Kidney tubule cell (primary cell): ENCODE measurements around the gene ACOX3.

Experiments used
- DNase-seq: peaks from one replicate; pipeline ENCODE4 v3.0.0-alpha.2; 2018; ENCODE audit warnings: low spot score

ACOX3 gene

DNA sequence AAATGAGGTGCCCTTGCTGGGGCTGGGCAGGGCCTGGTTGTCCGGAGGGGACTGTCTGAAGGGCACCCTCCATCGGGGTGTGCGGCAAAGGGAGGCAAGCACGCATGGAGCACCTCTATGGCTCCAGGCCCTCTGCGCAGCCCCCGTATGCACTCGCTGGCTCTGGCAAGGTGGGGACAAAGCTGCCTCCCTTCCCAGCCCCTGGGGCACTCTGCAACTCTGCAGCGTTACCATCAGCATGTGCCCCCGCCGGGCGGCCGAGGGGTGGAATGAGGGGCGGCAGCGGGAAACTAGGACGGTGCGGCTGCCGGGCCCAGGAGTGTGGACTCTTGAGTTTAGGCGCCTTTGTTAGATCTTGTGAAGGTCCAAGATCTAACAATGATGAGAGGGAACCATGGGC is 26.5 kb upstream of the ACOX3 start:
- DNase-seq: no peak

- DNase-seq: no peak
Observed at GRCh38 chr4:8465615-8466611, 25.4 kb upstream of the ACOX3 start.

DNA sequence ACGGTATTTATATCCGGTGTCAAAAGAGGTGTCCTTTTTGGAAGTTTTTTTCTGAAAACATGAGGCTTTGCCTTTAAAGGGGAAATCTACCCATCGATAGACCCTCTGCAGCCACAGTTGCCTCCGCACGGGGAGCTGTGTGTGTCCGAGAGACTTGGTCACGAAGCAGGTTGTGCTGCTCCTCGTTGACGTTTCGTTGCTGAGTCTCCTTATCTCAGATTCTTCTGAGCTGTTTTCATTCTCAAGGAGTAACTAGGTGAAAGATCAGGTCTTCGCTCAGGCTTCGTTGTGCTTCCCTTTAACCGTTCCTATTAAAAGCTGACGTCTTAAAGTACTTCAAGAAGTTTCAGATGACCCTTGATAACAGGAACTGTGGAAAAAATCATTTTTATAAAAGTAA is 23.9 kb upstream of the ACOX3 start:
- DNase-seq: no peak

DNA sequence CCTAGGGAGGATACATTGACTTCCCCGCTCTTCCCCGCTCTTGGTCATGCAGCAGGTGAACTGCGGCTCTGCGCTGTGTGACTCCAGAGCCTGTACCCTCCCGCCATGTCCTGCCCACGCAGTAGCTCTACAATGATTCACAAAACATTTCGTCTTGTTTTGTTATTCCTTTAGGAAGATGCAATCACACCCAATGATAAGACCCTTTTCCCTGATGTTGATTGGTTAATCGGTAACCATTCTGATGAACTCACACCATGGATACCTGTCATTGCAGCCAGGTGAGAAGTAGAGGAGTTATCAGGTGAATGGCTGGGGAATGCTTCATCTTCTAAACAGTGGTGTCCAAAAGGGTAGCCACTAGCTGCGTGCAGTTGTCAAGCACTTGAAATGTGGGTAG is 23.3 kb upstream of the ACOX3 start:
- no peak for DNase-seq

GRCh38 chr4:8461616-8462015 is 21.1 kb upstream of the ACOX3 start:
- DNase-seq: peak; percentile 66

DNA sequence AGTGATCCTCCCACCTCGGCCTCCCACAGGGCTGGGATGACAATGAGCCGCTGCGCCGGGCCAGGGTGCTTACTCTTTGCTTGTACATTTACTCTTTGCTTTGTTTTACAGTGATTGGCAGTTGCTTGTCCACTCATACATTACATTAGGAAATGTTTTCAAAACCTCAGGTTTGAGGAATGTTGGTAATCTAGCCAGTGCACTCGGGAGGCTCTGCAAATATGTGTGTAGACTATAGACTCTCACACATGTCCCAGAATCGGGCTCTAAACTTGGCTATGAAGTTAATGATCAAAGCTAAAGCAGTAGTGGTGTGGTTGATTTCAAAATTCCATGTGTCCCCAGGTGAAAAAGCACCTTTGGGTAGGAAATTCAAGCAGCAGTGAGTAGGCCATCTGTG is 20.6 kb upstream of the ACOX3 start:
- DNase-seq: peak; percentile 60

- no peak for DNase-seq
Observed at GRCh38 chr4:8459867-8460445, 19.4 kb upstream of the ACOX3 start.

GRCh38 chr4:8457646-8458252 is 17.2 kb upstream of the ACOX3 start:
- peak; percentile 62 for DNase-seq

- DNase-seq: no peak
Observed at GRCh38 chr4:8453957-8454356, 13.4 kb upstream of the ACOX3 start.

DNA sequence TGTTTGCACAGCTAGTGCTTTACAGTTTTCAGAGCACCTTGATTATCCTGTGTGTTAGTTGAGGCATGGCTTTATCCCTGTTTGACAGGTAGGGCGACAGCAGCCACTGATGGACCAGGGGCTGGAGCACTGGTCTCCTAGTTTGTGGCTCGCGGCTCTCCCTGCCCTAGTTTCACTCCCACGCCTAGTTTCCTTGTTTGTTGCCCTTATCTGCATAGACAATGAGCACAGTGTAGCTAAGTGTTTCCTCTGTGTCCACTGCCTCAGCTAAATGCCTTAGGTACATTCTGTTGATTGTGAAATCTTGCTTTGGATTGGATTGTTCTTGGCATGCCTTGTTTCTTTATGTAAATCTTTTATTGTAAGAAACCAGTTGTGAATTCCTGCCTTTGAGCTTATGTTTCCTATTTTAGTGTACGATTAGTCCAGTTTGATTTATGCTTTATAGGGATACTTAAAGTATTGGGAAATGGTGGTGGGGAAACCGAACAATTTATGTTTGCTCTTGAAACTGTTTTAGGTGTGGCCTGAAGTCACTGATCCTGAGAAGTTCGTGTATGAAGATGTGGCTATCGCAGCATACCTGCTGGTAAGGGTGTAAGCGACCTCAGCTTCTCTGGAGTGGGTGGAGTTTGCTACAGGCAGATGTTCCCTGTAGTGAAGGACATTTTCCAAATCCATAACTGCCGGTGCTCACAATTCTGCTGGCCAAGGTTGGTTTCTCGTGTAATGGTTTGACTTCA is 11.1 kb upstream of the ACOX3 start:
- no peak for DNase-seq

- no peak for DNase-seq
Observed at GRCh38 chr4:8446122-8446521, 5.6 kb upstream of the ACOX3 start.

GRCh38 chr4:8443801-8444200 is 3.3 kb upstream of the ACOX3 start:
- peak; percentile 41 for DNase-seq

GRCh38 chr4:8442596-8443358 is 2.3 kb upstream of the ACOX3 start:
- no peak for DNase-seq

GRCh38 chr4:8441499-8442091 is 1.1 kb upstream of the ACOX3 start:
- no peak for DNase-seq

DNA sequence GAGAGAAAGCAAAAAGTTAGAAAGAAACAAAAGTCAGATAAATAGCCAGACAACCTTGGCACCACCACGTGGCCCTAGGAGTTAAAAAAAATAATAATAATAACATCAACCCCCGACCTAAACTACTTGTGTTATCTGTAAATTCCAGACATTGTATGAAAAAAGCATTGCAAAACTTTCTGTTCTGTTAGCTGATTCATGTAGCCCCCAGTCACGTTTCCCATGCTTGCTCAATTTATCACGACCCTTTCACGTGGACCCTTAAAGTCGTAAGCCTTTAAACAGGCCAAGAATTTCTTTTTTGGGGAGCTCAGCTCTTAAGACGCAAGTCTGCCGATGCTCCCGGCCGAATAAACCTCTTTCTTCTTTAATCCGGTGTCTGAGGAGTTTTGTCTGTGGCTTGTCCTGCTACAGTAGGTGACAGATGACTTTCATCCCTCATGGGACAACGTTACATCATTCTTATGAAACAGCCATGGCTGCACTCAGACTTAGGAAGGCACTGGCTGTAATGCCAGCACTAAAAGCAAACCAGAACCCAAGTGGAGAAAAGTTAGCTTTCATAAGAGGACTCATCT is 520 bp downstream of the ACOX3 start:
- DNase-seq: no peak

DNA sequence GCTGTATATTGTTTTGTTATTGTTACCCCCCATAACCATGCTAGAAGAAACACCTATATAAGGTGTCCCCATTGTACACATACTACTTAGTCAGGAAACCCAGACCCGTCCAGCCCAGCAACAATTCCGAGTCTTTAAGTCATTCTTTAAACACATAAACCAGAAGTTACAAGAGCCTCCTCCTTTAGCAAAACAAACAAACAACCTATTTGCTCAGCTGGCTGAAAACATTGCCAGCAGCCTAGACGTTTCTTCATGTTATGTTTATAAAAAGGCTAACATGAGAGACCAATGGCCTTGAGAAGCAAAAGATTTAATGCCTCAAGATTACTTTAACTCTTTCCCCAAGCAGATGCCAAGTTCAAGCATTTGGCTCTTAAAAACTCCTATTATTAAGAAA is 1.4 kb downstream of the ACOX3 start:
- DNase-seq: no peak

DNA sequence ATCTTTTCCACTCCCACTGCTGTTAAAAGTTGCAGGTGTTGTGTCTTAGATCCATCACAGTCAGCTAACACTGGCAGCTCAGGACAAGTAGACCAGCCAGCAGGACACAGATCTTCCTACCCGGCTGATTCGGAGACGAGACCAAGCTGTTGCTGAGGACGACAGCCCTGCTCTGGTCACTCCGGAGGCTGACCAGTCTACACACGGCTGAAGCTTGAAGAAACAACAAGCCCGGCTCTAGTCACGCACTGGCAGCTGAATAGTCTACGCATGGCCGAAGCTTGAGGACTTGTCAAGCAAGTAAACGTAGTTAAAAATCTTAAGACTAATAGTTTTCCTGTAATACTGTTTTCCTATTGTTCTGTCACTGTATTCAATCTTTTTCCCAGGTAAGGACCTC is 1.8 kb downstream of the ACOX3 start:
- DNase-seq: peak; percentile 33

- DNase-seq: no peak
Observed at GRCh38 chr4:8437281-8437680, 3.2 kb downstream of the ACOX3 start.

DNA sequence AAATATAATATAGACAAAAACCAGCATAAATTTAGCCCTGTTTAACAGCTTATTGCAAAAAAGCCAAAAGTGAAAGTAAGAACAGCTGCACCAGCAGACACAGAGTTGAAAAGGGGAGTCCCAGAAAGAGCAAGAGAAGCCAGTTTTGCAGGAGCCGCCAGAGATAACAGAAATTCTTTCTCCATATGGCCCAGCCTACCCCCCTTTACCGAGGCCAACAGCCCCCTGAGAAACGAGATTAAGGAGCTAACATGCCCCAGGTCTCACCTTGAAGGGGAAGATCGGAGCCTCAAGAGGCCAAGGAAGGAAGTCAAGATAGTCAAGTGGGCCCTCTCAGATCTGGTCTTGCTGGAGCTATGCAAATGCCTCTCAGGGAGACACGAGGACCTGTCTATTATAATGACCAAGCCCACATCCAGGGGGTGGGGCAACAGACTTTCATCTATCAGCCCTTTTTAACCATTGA is 4.8 kb downstream of the ACOX3 start:
- DNase-seq: no peak

DNA sequence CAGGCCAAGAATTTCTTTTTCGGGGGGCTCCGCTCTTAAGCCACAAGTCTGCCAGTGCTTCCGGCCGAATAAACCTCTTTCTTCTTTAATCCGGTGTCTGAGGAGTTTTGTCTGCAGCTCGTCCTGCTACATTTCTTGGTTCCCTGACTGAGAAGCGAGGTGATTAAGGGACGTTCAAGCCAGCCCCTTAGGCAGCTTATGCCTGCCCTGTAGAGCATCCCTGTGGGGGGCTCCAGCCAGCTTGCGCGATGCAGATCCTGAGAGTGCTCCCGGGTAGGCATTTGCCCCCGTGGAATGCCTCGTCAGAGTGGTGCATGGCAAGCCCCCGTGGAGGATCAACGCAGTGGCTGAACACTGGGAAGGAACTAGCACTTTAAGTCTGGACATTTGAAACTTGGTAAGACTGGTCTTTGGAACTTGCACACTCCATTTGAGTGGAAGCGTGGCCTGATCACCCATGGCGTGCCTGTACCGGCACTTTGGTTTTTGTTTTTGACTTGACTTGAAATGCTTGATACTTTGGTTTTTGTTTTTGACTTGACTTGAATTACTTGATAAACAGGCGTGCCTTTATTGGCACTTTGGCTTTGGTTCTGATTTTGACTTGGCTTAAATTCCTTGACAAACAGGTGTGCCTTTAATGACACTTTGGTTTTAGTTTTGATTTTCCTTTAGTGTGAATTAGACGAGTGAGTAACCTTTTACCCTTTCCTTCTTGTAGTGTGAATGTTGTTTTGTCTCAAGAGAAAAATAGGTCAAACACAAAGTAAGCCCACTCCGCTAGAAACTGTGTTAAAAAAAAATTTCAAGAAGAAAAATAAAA is 6.1 kb downstream of the ACOX3 start:
- no peak for DNase-seq
